A549 treated with Hydrocortisone at 1 μM for 4 hours (cell line): ENCODE data around the gene LMO7. TPM values are rescaled to one million over a fixed set of nuclear protein-coding genes. Genes with fewer than 3 reads are reported as not detected.

ENCODE experiments used
- total RNA-seq: library from RNA; stranded (reverse); fragments of 200-300 nt; extraction: Qiagen RNA extraction; gene quantifications from 5 replicates; pipeline ENCODE4 v1.2.3, GENCODE V29; 2022

Gene LMO7
- total RNA-seq = 33.6 to 48.6 TPM (median 39.3 TPM) in 5 replicates

GRCh38 chr13:75635828-75636435 lies at the start of gene LMO7:
LMO7 (plus strand) TSS chr13:75636330; CDS start chr13:75636658, 328 bp downstream.

Other genes with a start within 250 kb of the LMO7 start
- gene TBC1D4, start 154.2 kb upstream of the LMO7 start, total RNA-seq = 11.1 to 15.7 TPM (median 14.8 TPM) in 5 replicates
- 99.5 to 167 TPM (median 154 TPM) in 5 replicates for gene COMMD6, start 98.5 kb upstream of the LMO7 start, total RNA-seq
- gene UCHL3, start 86.5 kb upstream of the LMO7 start, total RNA-seq = 45.9 to 50.2 TPM (median 46.4 TPM) in 5 replicates